ACHN (cell line): ENCODE measurements around the gene SLCO1C1.

ENCODE experiments used
- DNase-seq: peaks from one replicate; pipeline ENCODE4 v3.0.0-alpha.2; 2015
- in situ Hi-C: cut with HindIII; loops from 2 replicates; pipeline ENCODE4 v1.10.0; 2017; ENCODE audit warnings: low sequenced_read_pairs, low pct_ligation_motif_present, low pct_unique_long_range_greater_than_20kb

SLCO1C1 gene, protein sequence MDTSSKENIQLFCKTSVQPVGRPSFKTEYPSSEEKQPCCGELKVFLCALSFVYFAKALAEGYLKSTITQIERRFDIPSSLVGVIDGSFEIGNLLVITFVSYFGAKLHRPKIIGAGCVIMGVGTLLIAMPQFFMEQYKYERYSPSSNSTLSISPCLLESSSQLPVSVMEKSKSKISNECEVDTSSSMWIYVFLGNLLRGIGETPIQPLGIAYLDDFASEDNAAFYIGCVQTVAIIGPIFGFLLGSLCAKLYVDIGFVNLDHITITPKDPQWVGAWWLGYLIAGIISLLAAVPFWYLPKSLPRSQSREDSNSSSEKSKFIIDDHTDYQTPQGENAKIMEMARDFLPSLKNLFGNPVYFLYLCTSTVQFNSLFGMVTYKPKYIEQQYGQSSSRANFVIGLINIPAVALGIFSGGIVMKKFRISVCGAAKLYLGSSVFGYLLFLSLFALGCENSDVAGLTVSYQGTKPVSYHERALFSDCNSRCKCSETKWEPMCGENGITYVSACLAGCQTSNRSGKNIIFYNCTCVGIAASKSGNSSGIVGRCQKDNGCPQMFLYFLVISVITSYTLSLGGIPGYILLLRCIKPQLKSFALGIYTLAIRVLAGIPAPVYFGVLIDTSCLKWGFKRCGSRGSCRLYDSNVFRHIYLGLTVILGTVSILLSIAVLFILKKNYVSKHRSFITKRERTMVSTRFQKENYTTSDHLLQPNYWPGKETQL

DNA sequence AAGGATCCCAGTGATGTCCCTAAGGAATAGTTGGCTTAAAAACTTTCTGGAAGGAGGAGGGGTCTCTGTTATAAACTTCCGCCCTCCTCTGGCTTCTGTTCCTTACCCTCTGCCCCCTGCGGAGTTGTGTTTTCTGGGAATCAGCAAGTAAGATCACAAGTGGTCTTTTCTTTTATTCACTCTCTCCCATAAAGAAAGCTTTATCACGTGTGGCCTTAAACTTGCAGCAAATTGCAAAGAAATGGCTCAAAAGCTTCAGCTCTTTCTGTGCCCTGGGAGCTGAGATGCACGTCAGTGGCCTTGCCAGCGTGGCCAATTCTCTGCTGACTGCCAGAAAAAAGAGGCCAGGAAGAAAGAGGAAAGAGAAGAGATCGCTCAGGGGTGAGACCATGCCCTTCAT, at the start of gene SLCO1C1:
SLCO1C1 (plus strand) TSS at position 101 of the 400 bp plus-strand sequence. CDS start 4,245 bp downstream, outside the sequence.
- in situ Hi-C loops = no loop called here

GRCh38 chr12:20646239-20646827, 48.8 kb upstream of the SLCO1C1 start:
- peak; percentile 46 for DNase-seq
- in situ Hi-C loops = no loop called here

More for the DNA sequence above, at the start of gene SLCO1C1:
- DNase-seq = no peak

GRCh38 chr12:20653871-20654270, 41.3 kb upstream of the SLCO1C1 start:
- no peak for DNase-seq
- in situ Hi-C loops = no loop called here

DNA sequence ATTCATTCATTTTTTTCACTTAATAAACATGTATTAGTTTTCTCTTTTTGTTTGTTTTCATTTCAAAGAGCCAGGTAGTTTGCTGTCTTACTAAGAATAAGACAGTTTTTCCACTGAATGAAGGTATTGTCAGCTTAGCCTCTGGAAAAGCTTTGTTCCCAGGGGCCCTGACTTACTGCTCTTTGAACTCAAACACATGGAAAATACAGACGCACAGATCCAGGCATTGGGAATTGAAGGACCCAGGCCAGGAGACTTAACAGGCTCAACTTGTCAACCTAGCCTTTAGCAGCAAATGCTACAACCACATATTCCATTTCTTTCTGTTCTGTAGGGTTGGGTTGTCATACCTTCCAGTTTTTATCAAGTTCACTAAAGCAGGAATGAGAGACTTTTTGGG, 38.5 kb upstream of the SLCO1C1 start:
- in situ Hi-C loops = no loop called here
- DNase-seq = no peak

GRCh38 chr12:20657496-20657895, 37.6 kb upstream of the SLCO1C1 start:
- in situ Hi-C loops = no loop called here
- no peak for DNase-seq

- DNase-seq = no peak
- in situ Hi-C loops = no loop called here
Measured at GRCh38 chr12:20681334-20681733, 13.8 kb upstream of the SLCO1C1 start.

- in situ Hi-C loops = no loop called here
- no peak for DNase-seq
Measured at GRCh38 chr12:20696181-20696905, 1.2 kb downstream of the SLCO1C1 start.

DNA sequence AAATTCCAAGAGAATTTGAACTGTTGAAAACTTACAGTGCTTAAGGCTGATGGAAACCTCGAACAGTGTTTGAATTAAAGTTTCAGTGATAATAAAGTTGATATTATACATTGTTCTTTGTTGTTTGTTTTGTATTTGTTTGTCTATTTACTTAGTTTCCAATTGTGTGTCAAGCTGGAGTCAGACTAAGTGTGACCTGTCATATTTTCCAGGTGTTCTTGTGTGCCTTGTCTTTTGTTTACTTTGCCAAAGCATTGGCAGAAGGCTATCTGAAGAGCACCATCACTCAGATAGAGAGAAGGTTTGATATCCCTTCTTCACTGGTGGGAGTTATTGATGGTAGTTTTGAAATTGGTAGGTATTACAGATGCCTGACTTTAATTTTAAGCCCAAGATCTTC, 6.0 kb downstream of the SLCO1C1 start:
- DNase-seq = no peak
- in situ Hi-C loops = no loop called here

DNA sequence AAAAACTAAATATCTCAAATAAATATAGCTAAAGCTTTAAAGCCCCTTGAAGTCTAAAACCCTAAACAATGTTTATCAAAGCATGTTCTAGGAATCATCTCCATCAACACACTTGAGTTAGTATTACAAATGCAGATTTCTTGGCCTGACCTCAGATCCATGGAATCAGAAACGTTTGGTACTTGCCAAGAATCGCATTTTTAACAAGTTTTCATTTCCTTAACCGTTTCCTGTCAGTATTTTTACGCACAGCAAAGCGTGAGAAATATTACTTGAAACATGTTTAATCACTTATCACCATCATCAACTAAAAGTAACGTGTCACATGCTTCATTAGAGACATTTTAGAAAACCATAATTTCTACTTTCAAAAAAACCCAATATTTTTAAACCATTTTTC, 9.7 kb downstream of the SLCO1C1 start:
- in situ Hi-C loops = no loop called here
- no peak for DNase-seq

- in situ Hi-C loops = no loop called here
- DNase-seq = no peak
Measured at GRCh38 chr12:20711846-20712245, 16.7 kb downstream of the SLCO1C1 start.

DNA sequence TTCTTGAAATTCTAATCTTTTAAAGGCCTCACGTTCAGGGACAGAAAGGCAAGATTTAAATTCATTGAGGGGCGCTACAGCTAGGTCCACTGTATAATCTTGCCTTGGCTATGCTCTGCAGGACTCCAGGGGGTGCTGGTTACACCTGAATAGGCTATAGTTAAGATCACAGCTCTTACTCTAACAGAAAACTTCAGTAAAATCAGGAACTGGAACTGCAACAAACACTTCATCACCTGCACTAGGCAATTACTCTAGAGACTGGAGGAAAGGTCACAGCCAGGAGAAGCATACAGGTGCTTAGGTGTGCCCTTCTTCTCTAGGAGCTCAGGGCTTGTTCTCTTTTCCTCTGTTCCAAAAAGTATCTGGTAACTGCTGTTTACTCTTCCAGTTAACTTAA, 20.9 kb downstream of the SLCO1C1 start:
- in situ Hi-C loops = no loop called here
- no peak for DNase-seq

DNA sequence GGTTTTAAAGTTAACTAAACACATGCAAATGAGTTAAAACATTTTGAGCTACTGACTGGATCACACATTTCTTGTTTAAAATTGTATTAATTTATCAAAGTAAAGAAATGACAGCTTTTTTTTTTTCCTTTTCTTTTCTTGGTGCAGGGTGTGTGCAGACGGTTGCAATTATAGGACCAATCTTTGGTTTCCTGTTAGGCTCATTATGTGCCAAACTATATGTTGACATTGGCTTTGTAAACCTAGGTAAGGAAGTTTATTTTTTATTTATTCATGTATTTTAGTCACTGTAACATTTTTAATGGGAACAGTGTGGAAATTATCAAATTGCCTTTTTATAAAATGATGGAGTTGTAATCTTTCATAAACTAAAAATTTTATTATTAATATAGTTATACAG, 21.9 kb downstream of the SLCO1C1 start:
- no peak for DNase-seq
- in situ Hi-C loops = no loop called here

- in situ Hi-C loops = no loop called here
- DNase-seq = no peak
Measured at GRCh38 chr12:20718294-20718693, 23.2 kb downstream of the SLCO1C1 start.

DNA sequence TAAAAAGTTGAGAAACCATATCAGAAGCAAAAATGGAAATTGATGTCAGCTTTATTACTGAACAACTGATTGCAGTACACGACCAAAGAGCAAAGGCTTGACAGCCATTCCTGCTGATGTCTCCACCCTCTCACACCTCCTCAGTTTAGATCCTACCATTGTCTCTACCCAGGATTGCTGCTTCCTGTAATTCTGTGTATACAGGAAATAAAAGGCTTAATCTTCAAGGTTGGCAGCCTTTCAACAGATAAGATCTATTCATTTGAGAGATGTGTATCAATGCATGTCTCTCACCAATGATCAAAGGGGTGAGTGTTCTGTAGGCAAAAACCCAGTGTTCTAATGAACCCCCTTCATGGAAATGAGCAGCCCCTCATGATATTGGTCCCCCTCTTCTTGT, 27.0 kb downstream of the SLCO1C1 start:
- in situ Hi-C loops = no loop called here
- no peak for DNase-seq

GRCh38 chr12:20731274-20731673, 36.1 kb downstream of the SLCO1C1 start:
- in situ Hi-C loops = no loop called here
- DNase-seq = no peak

DNA sequence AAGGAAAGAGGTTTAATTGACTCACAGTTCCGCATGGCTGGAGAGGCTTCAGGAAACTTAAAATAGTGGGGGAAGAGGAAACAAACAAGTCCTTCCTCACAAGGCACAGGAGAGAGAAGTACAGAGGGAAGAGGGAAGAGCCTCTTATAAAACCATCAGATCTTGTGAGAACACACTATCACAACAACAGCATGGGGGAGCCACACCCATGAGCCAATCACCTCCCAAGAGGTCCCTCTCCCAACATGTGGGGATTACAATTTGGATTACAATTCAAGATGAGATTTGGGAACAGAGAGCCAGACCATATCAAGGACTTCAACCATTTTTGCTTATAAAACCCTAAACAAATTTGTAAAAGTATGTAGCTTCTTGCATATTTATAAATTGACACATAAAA, 45.8 kb downstream of the SLCO1C1 start:
- DNase-seq = no peak
- in situ Hi-C loops = no loop called here

GRCh38 chr12:20748198-20748597, 53.1 kb downstream of the SLCO1C1 start:
- no peak for DNase-seq
- in situ Hi-C loops = no loop called here

DNA sequence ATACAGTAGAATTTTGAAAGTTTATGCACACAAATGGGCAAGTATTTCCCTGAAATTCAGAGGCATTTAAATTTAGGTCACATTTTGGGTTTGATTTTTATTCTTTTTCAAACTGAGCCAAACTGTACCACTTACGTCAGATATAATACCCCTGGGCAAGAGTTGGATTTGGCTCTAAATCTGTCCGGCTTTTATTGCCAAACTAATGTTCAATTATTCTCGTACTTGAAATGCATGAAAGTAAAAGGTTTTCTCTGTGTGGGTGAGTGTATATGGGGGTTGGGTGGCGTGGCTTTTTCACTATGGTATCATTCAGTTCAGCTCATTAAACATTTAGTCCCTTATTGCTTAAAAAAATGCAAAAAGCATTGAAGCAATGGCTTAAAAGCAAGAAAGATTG, 55.9 kb downstream of the SLCO1C1 start:
- no peak for DNase-seq
- in situ Hi-C loops = no loop called here

DNA sequence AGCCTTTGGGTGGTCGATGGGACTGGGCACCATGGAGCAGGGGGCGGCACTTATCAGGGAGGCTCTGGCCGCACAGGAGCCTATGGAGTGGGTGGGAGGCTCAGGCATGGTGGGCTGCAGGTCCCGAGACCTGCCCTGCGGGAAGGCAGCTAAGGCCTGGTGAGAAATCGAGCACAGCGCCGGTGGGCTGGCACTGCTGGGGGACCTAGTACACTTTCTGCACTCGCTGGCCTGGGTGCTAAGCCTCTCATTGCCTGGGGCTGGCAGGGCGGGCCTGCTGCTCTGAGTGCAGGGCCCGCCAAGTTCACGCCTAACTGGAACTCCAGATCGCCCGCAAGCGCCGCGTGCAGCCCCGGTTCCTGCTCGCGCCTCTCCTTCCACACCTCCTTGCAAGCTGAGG, 82.3 kb downstream of the SLCO1C1 start:
- no peak for DNase-seq
- in situ Hi-C loops = no loop called here
